GM12878 (cell line): ENCODE measurements around the gene DNTT. TPM values are rescaled to one million over a fixed set of nuclear protein-coding genes. Genes with fewer than 3 reads are reported as not detected.
A peak's percentile ranks its signal among the peaks of the same experiment; 100 is the strongest.

Experiments
- CBX5 ChIP-seq: sonication (generic); IDR thresholded peaks from 2 replicates; pipeline ENCODE4 v1.6.1; 2016; ENCODE audit warnings: low read depth, moderate library complexity, mild to moderate bottlenecking, inconsistent platforms
- CHD2 ChIP-seq: IDR thresholded peaks from 2 replicates; pipeline ENCODE4 v1.6.1; 2011; ENCODE audit warnings: low read depth, low read length, improper control_type of control experiment, borderline replicate concordance
- CHD4 ChIP-seq: fragments of 200-600 bp; sonication (generic); IDR thresholded peaks from 2 replicates; pipeline ENCODE4 v1.6.1; 2016; ENCODE audit warnings: mild to moderate bottlenecking
- CUX1 ChIP-seq: IDR thresholded peaks from 2 replicates; pipeline ENCODE4 v1.6.1; 2012; ENCODE audit warnings: improper control_type of control experiment, low read depth, low read length; ENCODE audit not compliant: insufficient replicate concordance
- GABPA ChIP-seq: IDR thresholded peaks from 2 replicates; pipeline ENCODE4 v1.6.1; 2014; ENCODE audit warnings: antibody characterized with exemption, low read depth, mild to moderate bottlenecking, inconsistent platforms
- IKZF1 ChIP-seq: fragments of 450-650 bp; conservative IDR thresholded peaks from 2 replicates; pipeline ENCODE4 v1.6.1; 2017; ENCODE audit warnings: antibody characterized with exemption, mild to moderate bottlenecking
- IRF4 ChIP-seq: IDR thresholded peaks from 2 replicates; pipeline ENCODE4 v1.6.1; 2011; ENCODE audit warnings: low read depth, low read length
- MEF2B ChIP-seq: fragments of 450-650 bp; IDR thresholded peaks from 2 replicates; pipeline ENCODE4 v1.6.1; 2018; ENCODE audit warnings: mild to moderate bottlenecking, moderate library complexity; ENCODE audit not compliant: partially characterized antibody, poor library complexity, severe bottlenecking
- SKIL ChIP-seq: fragments of 450-650 bp; IDR thresholded peaks from 2 replicates; pipeline ENCODE4 v1.6.1; 2017; ENCODE audit warnings: mild to moderate bottlenecking, low read depth, inconsistent platforms; ENCODE audit not compliant: poor library complexity, severe bottlenecking
- polyA plus RNA-seq, 11 experiments: library from polyadenylated mRNA; depleted of rRNA in 4 of 11; unstranded in 6 of 11; stranded (reverse) in 5 of 11; fragments of >200 nt; fragmentation: Nextera tagmentation in 4 of 11; fragmentation: Illumina TruSeq in 1 of 11; extraction: Ambion mirVana in 4 of 11; extraction: Trizol in 1 of 11; gene quantifications; 1 replicate in 1 of 11; 2 replicates in 10 of 11; pipeline versions ENCODE4 v1.2.1 to v1.2.3, GENCODE V29; 2011 to 2016; ENCODE audit warnings: inconsistent platforms in 2 of 11, missing spikeins in 2 of 11, low read depth in 1 of 11
- total RNA-seq, 4 experiments: library from RNA; depleted of rRNA in 3 of 4; stranded (reverse); fragments of >200 nt in 3 of 4; fragmentation: Illumina TruSeq in 1 of 4; extraction: Trizol in 1 of 4; gene quantifications; 2 replicates each; pipeline versions ENCODE4 v1.2.1 to v1.2.3, GENCODE V29; 2013 to 2021
- TF ChIP-seq, protein P1 (sequence below): fragments of 450-650 bp; IDR thresholded peaks from 2 replicates; pipeline ENCODE4 v1.6.1; 2016; ENCODE audit warnings: mild to moderate bottlenecking
- TF ChIP-seq, protein P2 (sequence below): fragments of 450-650 bp; IDR thresholded peaks from 2 replicates; pipeline ENCODE4 v1.6.1; 2017; ENCODE audit warnings: antibody characterized with exemption, mild to moderate bottlenecking, moderate library complexity
- TF ChIP-seq, protein P3 (sequence below), 3 experiments: IDR thresholded peaks in 2 of 3; conservative IDR thresholded peaks in 1 of 3; 2 replicates each; pipeline ENCODE4 v1.5.1; 2011; ENCODE audit warnings: low read depth in 3 of 3, low read length in 3 of 3, mild to moderate bottlenecking in 3 of 3, control low read depth in 2 of 3, moderate library complexity in 2 of 3, inconsistent platforms in 1 of 3, mixed read lengths in 1 of 3; ENCODE audit not compliant: control insufficient read depth in 2 of 3, insufficient read depth in 1 of 3; ENCODE audit errors: extremely low read depth in 1 of 3

The DNTT gene
- total and polyA plus RNA-seq, 10 of the 15 experiments (the other 5 are each of a cell fraction or from before 2014, with no cell fraction given), result 0.06 to 0.13 (median 0.09) TPM; not detected in 5

- TF ChIP-seq, protein P1, sequence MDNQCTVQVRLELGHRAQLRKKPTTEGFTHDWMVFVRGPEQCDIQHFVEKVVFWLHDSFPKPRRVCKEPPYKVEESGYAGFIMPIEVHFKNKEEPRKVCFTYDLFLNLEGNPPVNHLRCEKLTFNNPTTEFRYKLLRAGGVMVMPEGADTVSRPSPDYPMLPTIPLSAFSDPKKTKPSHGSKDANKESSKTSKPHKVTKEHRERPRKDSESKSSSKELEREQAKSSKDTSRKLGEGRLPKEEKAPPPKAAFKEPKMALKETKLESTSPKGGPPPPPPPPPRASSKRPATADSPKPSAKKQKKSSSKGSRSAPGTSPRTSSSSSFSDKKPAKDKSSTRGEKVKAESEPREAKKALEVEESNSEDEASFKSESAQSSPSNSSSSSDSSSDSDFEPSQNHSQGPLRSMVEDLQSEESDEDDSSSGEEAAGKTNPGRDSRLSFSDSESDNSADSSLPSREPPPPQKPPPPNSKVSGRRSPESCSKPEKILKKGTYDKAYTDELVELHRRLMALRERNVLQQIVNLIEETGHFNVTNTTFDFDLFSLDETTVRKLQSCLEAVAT, result no peak
- TF ChIP-seq CUX1, result no peak
- no peak for TF ChIP-seq MEF2B
- no peak for TF ChIP-seq GABPA
- TF ChIP-seq, protein P2, sequence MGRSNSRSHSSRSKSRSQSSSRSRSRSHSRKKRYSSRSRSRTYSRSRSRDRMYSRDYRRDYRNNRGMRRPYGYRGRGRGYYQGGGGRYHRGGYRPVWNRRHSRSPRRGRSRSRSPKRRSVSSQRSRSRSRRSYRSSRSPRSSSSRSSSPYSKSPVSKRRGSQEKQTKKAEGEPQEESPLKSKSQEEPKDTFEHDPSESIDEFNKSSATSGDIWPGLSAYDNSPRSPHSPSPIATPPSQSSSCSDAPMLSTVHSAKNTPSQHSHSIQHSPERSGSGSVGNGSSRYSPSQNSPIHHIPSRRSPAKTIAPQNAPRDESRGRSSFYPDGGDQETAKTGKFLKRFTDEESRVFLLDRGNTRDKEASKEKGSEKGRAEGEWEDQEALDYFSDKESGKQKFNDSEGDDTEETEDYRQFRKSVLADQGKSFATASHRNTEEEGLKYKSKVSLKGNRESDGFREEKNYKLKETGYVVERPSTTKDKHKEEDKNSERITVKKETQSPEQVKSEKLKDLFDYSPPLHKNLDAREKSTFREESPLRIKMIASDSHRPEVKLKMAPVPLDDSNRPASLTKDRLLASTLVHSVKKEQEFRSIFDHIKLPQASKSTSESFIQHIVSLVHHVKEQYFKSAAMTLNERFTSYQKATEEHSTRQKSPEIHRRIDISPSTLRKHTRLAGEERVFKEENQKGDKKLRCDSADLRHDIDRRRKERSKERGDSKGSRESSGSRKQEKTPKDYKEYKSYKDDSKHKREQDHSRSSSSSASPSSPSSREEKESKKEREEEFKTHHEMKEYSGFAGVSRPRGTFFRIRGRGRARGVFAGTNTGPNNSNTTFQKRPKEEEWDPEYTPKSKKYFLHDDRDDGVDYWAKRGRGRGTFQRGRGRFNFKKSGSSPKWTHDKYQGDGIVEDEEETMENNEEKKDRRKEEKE, result no peak
- peak; percentile 60 for TF ChIP-seq SKIL
- no peak for TF ChIP-seq CHD2
- TF ChIP-seq CBX5, result 0 out of 2 replicates have a peak, but pooled peaks have one; percentile 38
- 0 out of 2 replicates have a peak, but pooled peaks have one; percentile 46 for TF ChIP-seq IRF4
- TF ChIP-seq, protein P3, sequence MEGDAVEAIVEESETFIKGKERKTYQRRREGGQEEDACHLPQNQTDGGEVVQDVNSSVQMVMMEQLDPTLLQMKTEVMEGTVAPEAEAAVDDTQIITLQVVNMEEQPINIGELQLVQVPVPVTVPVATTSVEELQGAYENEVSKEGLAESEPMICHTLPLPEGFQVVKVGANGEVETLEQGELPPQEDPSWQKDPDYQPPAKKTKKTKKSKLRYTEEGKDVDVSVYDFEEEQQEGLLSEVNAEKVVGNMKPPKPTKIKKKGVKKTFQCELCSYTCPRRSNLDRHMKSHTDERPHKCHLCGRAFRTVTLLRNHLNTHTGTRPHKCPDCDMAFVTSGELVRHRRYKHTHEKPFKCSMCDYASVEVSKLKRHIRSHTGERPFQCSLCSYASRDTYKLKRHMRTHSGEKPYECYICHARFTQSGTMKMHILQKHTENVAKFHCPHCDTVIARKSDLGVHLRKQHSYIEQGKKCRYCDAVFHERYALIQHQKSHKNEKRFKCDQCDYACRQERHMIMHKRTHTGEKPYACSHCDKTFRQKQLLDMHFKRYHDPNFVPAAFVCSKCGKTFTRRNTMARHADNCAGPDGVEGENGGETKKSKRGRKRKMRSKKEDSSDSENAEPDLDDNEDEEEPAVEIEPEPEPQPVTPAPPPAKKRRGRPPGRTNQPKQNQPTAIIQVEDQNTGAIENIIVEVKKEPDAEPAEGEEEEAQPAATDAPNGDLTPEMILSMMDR (IDR thresholded peaks at IDR 0.05 in 2 of 3, conservative IDR thresholded peaks at IDR 0.05 in 1 of 3; ENCODE audit: control insufficient read depth in 2 of 3, extremely low read depth in 1 of 3, insufficient read depth in 1 of 3, low read depth in 3 of 3, low read length in 3 of 3), result peak; percentile 58 to 83 (median 76); a peak in 4 of 6 replicates
- no peak for TF ChIP-seq IKZF1
- no peak for TF ChIP-seq CHD4
Observed at GRCh38 chr10:96292971-96293920, 11.0 kb upstream of the DNTT start (continued).
